ENCODE data around the gene CEP85.
A peak's percentile ranks its signal among the peaks of the same experiment; 100 is the strongest.

Gene CEP85

DNA sequence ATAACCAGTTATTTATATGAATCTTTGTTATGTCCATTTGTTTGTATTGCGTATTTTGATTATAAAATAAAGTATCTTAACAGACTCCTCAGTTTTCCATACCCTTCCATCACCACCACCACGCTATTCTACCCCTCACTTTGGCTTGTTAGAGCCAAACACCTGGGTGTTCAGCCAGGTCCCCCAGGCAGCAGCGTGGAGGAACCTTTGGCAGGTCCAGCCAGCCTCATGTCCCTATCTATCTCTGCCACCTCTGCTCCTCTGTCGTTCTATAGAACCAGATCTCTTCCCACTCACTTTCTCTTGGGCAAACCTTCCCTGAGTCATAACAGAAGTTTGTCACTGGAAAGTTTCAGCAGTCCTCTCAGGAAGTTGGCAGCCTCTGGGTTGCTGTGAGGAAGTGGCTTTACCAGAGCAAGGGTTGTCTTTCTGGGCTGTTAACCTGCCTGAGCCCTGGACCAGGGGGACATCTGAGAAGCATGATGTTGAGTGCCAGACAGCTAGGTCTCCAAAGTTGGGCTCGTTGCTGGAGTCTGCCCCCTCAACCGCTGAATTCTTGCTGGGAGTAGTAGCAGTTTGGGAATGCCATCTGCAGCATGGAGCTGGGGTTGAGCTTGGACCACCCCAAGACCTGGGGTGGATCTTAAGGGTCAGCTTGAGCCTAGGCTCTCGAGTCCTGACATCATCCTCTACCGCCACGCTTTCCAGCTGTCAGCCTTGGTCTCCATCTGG, 44.9 kb downstream of the CEP85 start:
- DNase-seq: no peak

DNA sequence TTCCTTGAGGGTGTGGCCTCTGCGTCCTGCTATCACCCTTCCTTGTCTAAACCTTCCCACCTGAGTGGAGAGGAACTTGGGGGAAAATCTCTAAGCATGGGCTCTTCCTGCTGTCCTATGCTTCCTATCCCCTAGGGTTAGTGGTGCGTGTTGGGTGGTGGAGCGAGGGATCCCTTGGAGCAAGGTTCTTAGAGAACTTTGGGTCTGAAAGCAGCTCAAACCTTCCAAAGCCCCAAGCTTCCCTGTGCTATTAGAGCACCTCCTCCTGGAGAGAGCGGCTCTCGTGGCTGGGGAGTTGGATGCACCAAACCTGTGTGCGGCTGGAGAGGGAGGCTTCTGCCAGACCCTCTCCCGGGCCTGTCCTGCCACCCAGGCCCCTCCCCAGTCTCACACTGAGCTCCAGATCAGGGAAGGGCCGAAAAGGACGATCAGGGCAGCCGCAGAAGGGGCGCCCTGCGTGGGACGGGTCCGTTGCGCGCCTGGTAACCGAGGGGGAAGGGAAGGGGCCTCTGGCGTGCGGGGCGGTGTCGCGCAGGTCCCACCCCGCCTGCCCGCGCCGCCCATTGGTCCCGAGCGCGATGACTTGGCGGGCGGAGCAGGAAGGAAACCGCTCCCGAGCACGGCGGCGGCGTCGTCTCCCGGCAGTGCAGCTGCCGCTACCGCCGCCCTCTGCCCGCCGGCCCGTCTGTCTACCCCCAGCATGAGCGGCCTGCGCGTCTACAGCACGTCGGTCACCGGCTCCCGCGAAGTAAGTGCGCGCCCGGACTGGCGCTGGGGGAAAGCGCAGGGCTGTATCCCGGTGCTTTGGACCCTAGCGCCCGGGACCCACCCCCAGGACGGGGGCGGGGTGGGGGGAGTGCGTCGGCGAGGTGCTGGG, 45.7 kb downstream of the CEP85 start, which contains the start of gene SH3BGRL3:
Gene SH3BGRL3, plus strand, starts transcription at position 631 of the 877 bp plus-strand sequence. Its CDS starts 70 bp downstream, at position 701.
- DNase-seq: peak; percentile 67

DNA sequence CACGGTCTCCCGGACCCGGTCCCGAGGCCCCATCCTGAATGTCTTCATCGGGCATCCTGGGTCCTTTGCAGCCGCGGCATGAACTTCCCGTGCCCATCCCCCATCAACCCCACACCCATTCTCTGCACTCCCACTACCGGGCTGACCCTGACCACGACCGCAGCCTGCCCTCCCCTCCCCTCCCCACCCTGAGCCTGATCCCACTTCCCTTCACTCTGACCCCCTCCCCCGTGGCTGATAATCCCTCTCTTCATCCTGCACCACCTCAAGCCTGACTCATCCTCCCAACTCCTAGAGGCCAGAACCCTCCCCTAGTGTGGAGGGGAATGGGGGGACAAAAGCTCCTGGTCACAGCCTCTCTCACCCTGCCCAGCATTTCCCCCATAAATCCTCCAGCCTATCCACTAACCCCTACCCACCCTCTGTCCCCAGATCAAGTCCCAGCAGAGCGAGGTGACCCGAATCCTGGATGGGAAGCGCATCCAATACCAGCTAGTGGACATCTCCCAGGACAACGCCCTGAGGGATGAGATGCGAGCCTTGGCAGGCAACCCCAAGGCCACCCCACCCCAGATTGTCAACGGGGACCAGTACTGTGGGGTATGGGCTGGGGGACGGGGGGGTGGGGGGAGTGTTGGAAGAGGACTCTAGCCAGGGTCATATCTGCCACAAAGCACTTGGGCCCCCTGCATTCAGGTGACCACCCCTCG, 46.5 kb downstream of the CEP85 start:
- DNase-seq: no peak

DNA sequence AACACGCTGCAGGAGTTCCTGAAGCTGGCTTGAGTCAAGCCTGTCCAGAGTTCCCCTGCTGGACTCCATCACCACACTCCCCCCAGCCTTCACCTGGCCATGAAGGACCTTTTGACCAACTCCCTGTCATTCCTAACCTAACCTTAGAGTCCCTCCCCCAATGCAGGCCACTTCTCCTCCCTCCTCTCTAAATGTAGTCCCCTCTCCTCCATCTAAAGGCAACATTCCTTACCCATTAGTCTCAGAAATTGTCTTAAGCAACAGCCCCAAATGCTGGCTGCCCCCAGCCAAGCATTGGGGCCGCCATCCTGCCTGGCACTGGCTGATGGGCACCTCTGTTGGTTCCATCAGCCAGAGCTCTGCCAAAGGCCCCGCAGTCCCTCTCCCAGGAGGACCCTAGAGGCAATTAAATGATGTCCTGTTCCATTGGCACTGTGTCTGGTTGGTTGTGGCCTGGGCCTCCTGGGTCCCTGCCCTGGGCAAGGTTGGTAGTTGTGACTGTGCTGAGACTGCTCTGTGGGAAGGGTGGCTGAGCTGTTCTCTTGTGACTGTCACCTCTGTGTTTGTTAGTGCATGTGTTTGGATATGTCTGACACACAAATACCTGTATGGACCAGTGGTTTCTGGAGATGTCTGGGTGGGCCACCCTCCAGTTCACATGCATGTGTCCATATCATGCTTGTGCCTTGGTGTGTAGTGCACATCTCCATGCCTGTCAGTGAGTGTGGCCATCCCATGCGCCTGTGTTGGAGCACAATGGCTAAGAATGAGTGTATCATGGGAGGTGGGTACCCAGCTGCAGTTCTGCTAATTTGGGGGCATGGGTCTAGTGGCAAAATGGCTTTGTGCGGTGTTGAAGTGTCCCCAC, 47.3 kb downstream of the CEP85 start:
- no peak for DNase-seq

DNA sequence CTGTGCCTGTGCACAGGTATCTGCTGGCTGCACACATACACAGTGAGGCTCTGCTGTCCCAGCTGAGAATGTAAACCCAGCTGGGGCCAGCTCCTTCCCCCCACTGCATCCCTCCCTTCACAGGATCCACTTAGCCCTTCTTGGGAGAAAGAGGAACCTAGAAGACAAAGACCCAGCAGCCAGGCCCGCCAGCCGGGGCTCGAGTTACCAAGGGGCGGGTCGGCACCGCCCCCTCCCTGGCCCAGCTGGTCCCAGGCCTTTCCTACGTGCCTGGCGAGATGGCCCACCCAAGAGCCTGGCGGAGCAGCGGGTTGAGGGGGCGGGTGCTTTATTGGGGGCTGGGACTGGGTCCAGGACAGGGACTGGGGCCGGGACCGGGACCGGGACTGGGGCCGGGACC, 48.0 kb downstream of the CEP85 start:
- no peak for DNase-seq

DNA sequence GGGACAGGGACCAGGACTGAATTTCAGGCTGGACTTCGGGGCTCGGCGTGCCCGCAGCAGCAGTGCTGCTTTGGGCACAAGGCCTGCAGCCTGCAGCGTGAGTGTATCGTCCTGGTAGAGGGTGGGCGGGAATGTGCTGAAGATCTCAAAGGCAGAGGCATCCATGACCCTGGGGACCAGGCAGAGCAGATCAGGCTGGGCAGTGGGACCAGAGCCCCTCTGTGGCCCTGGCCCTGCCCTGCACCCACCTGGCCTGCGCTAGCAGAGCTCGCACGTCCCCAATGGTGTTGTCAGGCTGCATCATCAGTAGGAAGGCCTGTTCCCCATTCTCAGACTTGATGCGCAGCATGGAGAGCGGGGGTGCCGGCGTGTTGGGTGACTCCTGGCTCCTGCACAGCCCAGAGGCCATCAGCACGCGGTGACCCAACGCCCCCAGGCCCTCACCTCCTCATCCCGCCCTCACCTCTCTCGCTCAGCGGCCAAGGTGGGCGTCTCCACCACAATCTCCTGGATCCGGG, 48.5 kb downstream of the CEP85 start:
- DNase-seq: no peak

DNA sequence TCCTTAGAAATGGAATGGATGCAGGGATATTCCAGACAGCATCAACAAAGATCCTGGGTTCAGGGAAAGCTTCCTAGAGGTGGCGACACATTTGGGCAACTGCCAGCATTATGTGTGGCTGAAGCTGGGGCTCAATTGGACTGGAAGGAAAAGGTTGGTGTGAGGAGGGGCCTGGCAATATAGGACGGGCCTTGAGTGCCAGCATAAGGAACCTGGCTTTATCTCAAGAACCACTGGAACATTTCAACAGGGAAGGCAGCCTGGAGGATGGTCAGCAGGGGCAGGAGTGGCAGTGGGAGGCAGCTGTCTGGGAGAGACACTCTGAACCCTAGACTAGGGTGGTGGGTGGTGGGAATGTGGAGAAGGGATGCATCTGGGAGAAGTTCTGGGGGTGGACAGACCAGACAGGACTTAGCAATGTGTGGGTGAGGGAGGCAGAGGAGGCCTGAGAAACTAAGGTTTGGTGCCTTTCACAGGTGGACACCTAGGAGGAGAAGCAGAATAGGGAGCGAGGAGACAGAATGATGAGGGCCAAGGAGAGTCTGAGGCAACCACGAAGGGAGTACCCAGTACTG, 49.4 kb downstream of the CEP85 start:
- no peak for DNase-seq

DNA sequence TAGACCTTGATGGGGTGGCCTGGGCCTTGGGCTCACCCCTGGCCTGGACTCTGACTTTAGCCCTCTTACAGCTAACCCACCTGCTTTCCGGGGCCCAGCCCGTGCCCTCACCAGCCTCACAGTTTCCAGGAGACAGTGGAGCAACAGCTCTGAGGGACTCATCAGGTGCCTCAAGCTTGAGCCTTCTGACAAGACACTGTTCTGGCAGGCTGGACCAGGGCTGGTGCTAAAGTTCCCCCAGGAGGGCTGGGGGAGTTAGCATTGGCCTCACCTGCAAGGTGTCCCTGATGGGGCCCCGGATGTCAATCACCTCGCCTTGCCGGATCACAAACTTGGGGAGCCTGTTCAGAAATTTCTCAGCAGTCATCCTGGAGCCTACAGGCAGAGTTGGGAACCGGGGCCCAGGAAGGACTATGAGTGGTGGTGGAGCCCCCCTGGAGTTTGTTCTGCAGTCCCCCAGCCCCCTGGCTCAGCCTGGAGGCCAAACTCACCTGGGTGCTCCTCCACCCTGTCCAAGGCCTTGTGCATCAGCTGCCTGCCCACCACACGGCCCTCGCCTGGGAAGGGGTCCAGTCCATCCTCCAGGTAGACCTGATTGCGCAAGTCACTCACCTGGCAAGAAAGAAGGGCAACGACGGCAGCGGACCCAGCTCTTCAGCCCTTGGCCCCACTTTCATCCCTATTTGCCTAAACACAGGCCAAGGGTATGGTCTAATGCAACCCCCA, 50.0 kb downstream of the CEP85 start:
- no peak for DNase-seq

DNA sequence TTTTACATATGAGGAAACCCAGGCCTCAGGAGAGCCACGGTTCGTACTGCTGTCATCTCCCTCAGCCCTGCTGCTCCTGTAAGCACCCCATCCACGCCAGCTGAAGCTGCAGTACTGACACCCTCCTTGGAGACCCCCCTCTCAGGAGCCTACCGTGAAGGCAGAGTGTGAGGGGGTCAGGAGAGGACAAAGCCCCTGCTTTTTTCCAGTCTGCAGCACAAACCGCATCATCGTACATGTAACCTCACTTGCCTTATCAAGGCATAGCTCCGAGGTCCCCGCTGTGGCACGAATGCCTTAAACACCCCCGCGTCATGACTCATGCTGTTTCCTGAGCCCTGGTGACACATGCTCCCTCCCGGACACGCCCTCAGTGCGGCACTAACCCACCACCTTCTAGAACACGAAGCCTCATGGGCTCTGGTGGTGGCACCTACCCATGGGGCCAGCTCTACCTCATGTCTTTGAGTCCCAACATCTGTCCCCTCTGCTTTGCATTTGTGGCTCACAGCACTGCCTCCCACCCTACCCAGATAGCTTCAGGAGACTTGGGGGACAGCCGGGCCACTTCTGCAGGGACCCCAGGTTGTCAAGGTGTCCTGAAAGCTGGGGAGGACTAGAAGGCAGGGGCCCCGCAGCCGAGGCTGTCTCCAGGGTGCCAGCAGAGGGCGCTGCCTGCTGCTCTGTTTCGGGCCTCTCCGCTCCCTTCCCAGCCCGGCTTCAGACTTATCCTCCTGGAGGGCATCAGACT, 50.8 kb downstream of the CEP85 start:
- DNase-seq: no peak

DNA sequence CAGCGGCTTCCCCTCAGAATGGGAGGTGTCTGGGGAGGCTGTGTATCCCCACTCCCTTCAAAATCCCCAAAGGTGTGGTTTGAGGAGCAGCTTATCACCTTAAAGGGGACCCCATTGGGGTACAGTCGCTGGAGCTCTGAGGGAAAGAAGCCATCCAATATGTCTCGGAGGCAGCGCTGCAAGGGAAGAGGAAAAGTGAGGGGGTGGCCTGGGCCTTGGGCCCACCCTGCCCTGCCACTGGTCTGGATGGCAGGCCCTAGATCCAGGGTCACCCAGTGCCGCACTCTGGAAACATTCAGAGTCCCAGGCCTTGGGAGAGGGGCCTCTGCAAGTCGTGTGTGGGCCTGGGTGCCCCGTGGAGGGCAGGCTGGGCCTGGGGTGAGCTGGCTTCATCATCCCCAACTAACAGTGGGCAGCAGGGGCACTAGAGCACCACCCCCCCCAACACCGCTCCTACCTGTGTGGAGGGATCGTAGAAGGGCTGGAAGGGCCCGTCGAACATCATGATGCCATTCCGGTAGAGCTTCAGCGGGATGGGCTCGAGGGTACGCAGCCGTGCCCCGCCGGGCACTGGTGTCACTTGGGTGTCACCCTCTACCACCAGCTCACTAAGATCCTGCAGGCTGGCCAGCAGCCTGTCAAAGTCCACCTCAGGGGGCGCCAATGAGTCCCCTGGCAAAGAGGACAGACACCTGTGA, 51.5 kb downstream of the CEP85 start:
- DNase-seq: no peak

DNA sequence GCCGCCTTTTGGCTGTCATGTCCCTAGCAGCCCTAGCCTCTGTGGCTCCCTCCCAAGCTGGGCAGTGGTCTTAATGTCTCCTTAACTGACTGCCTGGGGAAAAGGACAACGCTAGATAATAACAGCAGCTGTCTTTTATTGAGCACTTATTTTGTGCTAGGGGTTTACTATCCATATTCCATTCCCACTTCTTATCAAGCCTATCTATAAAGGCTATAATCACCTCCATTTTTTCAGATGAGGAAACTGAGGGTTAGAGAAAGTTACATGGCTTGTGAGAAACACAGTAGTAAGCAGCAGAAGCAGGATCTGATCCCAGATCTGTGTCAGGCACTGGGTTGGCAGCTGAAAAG, 52.0 kb downstream of the CEP85 start:
- no peak for DNase-seq

DNA sequence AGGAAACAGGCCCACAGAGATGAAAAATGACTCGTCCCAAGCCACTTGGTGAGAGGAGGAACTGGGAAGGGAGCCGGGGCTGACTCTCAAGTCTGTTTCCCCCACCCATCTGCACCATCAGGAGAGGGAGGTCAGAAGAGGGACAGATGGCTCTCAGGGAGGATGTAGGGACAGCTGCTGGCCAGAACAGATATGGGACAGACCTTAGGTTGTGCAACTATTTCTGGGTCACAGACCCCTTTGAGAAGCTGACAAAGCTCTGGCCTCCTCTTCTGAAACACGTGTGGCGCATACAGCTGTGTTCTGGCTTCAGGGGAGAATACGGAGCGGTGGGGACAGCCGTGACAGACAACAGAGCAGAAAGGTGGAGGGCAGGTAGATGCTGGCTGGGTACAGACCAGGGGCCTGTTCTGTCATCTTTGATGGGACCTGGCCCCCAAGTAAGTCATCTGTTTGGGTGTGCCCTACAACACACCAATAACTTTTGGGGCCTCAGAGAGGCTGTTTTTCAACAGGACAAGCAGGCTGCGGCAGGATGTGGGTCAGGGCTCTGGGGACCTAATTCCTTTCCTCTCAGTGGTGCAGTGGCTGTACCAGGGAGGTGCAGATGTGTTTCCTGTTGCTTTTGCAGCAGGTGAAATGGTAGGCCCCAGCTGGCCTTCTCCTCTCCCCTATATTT, 53.2 kb downstream of the CEP85 start:
- DNase-seq: no peak

DNA sequence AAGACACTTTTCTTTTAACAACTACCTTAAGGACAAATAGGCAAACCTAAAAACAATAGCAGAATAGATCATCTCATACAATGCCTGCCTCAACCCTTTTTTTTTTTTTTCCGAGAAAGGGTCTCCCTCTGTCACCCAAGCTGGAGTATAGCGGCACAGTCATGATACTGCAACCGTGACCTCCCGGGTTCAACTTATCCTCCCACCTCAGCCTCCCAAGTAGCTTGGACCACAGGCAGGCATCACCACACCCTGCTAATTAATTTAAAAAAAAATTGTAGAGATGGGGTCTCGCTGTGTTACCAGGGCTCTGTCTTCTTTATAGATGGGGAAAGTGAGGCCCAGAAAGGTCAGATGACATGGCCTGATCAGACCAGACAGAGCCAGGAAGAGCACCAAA, 53.8 kb downstream of the CEP85 start:
- DNase-seq: no peak

DNA sequence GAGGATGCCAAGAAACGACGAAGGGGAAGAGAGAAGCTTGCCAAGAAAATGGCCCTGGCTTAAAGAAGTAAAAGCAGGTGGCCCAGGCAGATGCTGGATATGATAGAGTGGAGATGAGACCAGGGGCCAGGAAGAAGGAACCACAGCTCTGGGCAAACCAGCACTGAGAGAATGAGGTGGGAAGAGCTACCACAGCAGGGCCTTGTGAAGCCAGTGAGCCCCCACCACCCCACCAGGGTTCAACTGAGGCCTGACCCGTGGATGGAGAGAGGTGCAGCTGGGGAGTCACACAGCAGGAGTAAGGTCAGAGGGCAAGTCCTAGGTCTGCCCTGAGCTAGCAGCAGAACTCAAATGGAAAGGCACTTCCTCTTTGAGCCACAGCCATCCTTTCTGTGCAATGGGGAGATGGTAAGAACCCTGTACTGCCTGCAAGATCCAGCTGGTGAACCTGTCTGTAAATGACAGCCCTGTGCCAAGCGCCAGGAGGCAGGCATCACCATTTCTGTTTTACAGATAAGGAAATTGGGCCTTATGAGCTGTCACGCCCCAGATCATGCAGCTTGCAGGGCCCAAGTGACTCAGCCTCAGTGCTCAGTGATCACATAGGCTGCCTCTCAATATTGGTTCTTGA, 54.4 kb downstream of the CEP85 start:
- no peak for DNase-seq

DNA sequence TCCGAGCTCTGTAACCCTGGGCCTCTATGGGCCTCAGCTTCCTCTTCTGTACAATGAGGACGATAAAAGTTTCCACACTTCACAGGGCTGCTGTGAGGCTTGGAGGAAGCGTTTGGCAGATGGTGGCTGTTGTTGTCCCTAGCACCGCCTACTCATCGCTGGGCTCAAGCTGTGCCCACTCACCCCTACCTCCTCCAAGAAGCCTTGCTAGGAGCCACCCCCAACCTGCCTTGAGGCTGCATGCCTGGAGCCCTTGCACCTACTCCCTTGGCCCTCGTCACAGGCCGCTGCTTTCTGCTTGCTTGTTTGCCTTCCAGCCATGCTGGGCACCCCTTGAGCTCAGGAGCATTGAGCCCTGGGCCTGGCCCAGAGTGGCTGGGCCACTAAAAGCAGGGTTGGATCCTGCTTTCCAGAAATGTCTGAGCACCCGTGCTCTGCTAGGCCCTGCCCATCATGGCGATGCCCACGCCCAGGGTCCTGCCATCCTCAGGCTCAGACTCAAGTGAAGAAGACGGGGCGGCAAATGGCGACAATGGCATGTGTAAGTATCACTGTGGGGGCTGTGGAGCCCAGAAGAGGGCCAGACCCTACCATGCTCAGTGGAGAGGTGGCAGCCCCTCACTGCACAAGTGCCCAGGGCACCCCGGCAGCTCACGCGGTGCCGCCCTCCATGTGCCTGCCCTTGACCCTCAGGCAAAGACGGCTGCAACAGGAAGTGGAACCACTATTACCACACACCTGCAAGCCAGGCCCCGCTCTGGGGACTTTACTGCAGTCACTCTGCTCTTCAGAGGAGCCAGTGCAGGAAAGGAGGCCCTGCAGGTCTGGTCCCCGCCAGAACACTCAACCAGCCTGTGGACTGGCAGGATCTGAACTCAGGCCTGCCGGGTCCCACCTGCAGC, 55.4 kb downstream of the CEP85 start:
- no peak for DNase-seq

DNA sequence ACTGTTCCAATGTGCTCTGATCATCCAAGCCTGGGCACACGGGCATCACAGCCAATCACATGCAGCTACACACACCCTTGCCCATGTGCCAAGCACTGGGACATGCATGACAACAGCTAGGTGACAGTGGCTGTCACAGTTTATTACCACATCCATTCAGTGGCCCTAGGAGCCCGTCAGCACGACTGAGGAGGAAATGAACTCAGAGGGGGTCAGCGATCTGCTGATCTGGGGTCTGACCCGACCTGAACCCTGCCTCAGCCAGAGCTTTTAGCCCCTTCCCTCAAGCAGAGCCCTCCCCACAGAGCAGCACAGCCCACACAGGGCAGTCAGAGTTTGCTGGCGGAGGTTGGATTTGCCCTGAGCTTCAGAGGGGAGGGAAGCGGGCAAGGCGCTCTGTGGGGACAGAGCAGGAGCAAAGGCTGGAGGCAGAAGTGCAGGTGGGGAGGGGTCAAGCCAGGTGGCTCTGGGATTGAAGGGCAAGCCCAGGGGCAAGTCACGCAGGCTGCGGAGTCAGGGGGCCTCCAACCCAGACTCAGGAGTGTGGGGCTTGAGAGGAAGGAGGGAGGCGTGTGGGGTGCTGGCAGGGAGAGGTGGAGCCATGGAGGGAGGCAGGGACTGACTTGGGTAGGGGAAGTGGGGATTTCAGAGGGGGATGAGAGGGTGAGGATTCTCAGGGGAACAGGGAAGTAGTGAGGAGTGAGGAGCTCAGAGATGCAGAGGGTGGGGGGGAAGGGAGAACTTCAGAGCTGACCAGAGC, 56.3 kb downstream of the CEP85 start:
- DNase-seq: no peak

DNA sequence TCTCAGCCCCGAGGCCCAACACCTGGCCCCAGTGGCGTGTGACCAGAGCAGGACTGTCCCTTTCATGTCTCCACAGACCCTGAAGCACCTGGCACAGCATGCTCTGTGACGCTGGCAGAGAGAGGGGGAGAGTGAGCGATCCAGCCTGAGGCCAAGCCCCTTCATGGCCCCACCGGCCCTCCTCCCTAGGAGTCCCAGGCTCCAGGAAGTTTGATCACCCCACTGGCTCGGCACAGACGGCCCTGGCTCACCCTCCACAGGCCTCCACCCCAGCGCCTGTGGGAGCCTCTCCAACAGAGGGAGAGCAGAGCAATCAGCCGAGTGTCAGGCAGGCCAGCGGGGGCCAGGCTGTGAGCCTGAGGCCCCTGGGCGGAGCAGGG, 56.9 kb downstream of the CEP85 start:
- no peak for DNase-seq
